Adrenal gland (tissue), 19 donors: ENCODE results near the gene RPA4. TPM values are rescaled to one million over a fixed set of nuclear protein-coding genes. Genes with fewer than 3 reads are reported as not detected.

Experiments
- DNase-seq, 7 donors: peaks; one replicate each; pipeline ENCODE4 v3.0.0-alpha.2; 2019 to 2020
- H3K27ac ChIP-seq, 5 donors: fragments of 200-600 bp; sonication (generic) in 4 of 5; 1 replicate in 3 of 5; 2 replicates in 2 of 5; pipeline versions ENCODE4 v1.5.1 to v1.8.0; 2016 to 2020; ENCODE audit warnings: mild to moderate bottlenecking in 1 of 5
- H3K27me3 ChIP-seq: fragments of 200-600 bp; 2 replicates; pipeline ENCODE4 v1.8.0; 2021
- H3K36me3 ChIP-seq, 2 donors: fragments of 200-600 bp; replicated peaks in 1 of 2; 1 replicate in 1 of 2; 2 replicates in 1 of 2; pipeline versions ENCODE4 v1.5.1 to v1.8.0; 2018 to 2022
- H3K4me1 ChIP-seq, 2 donors: fragments of 200-600 bp; replicated peaks in 1 of 2; 1 replicate in 1 of 2; 2 replicates in 1 of 2; pipeline versions ENCODE4 v1.5.1 to v1.8.0; 2018 to 2021
- H3K4me3 ChIP-seq, 4 donors: fragments of 200-600 bp; sonication (generic) in 3 of 4; one replicate each; pipeline ENCODE4 v1.5.1; 2016 to 2018
- H3K9me3 ChIP-seq, 3 donors: fragments of 200-600 bp; sonication (generic) in 1 of 3; replicated peaks in 1 of 3; 1 replicate in 2 of 3; 2 replicates in 1 of 3; pipeline versions ENCODE4 v1.5.1 to v1.8.0; 2016 to 2021
- POLR2A ChIP-seq, 2 donors: fragments of 450-650 bp; IDR thresholded peaks; one replicate each; pipeline ENCODE4 v1.6.1; 2017; ENCODE audit warnings: antibody characterized with exemption in 2 of 2, mild to moderate bottlenecking in 2 of 2, moderate library complexity in 1 of 2
- WGBS, 4 donors: extraction: QIAGEN DNeasy Blood & Tissue Kit in 2 of 4; methylation state at CpG; one replicate each; pipeline versions ENCODE4 v1.1.5 to v1.1.7; 2013 to 2017; 5-methylcytosine and 5-hydroxymethylcytosine counted together
- intact Hi-C, 2 donors: fragments of 100-400 bp; cut with DNase I; formaldehyde crosslinking; loops; one replicate each; pipeline versions ENCODE4 v1.14.1 to v1.15.0; 2022 to 2023
- long read RNA-seq, 10 donors: library from polyadenylated mRNA in 3 of 10; unstranded in 2 of 10; stranded (forward) in 1 of 10; transcript quantifications; one replicate each; pipeline ENCODE4 v2.0.0 and lab custom pipeline, GENCODE V29; 2021 to 2026
- polyA plus RNA-seq, 3 donors: library from polyadenylated mRNA; stranded (reverse); fragments of 200-250 nt in 2 of 3; fragments of 350-450 nt in 1 of 3; fragmentation: Illumina TruSeq in 1 of 3; extraction: RNeasy Lipid Tissue Mini Kit (QIAGEN cat#74804) in 1 of 3; gene quantifications; one replicate each; pipeline ENCODE4 v1.2.3, GENCODE V29; 2013 to 2014
- total RNA-seq, 9 donors: library from RNA; depleted of rRNA in 4 of 9; stranded (reverse); fragments of >200 nt in 4 of 9; fragments of 120-200 nt in 1 of 9; fragmentation: NEBNext Ultra II Directional in 1 of 9; extraction: Animal tissue kit (Norgen Biotek cat#: 25700) in 1 of 9; gene quantifications; one replicate each; pipeline versions ENCODE4 v1.1.0 to v1.2.4, GENCODE V29; 2013 to 2023
- TF ChIP-seq, protein P1 (sequence below), 6 experiments: fragments of 450-650 bp in 4 of 6; fragments of 200-600 bp in 2 of 6; sonication (generic) in 1 of 6; IDR thresholded peaks; 1 replicate in 5 of 6; 2 replicates in 1 of 6; pipeline versions ENCODE4 v1.5.1 to v1.8.0; 2016 to 2021; ENCODE audit warnings: antibody characterized with exemption in 6 of 6, mild to moderate bottlenecking in 2 of 6, moderate library complexity in 1 of 6
- donor health status: healthy with polysubstance abuse.
- donor health status: Bipolar disorder and iron deficiency.
- donor health status: DM: yes; HTN: yes; CAD: no.
- donor health status: DM: no; HTN: no; CAD: no.
- donor health status: DM: no; HTN: no; CAD: no.
- donor health status: DM: yes; HTN: yes; CAD: no.

RPA4 gene, protein sequence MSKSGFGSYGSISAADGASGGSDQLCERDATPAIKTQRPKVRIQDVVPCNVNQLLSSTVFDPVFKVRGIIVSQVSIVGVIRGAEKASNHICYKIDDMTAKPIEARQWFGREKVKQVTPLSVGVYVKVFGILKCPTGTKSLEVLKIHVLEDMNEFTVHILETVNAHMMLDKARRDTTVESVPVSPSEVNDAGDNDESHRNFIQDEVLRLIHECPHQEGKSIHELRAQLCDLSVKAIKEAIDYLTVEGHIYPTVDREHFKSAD
- 1 to 10 TPM in 3 of 9 donors, under 1 TPM in 4, not detected in 2; 0.19 to 2.0 (median 0.53) TPM for total RNA-seq
- polyA plus RNA-seq: under 1 TPM in 2 of 3 donors, not detected in 1; 0.07 to 0.32 TPM
- long read RNA-seq, donor 1: 0 reads
- long read RNA-seq, donor 2, partial matches to known transcripts: 0 of 1 reads
- long read RNA-seq, donor 2, other reads (novel, unspliced or antisense): 0 of 1 reads
- long read RNA-seq, donor 3: 0 reads
- long read RNA-seq, donor 4: 0 reads
- long read RNA-seq, donor 5: 0 reads
- long read RNA-seq, donor 6: 0 reads
- long read RNA-seq, donor 7: 0 reads
- long read RNA-seq, donor 8: 0 reads
- long read RNA-seq, donor 9, partial matches to known transcripts: 0 of 1 reads
- long read RNA-seq, donor 9, other reads (novel, unspliced or antisense): 0 of 1 reads
- long read RNA-seq, donor 10, partial matches to known transcripts: 0 of 1 reads
- long read RNA-seq, donor 10, other reads (novel, unspliced or antisense): 0 of 1 reads

- H3K4me3 ChIP-seq: no peak within 1 kb of the TSS
- intact Hi-C loops: no loop called here
- H3K9me3 ChIP-seq: no peaks in the 10 kb centered on the region
- 88 to 99% (median 94%) methylated on average over 7 to 10 of the region's 10 CpGs for WGBS, 4 donors
- no peak for DNase-seq
- TF ChIP-seq, protein P1, sequence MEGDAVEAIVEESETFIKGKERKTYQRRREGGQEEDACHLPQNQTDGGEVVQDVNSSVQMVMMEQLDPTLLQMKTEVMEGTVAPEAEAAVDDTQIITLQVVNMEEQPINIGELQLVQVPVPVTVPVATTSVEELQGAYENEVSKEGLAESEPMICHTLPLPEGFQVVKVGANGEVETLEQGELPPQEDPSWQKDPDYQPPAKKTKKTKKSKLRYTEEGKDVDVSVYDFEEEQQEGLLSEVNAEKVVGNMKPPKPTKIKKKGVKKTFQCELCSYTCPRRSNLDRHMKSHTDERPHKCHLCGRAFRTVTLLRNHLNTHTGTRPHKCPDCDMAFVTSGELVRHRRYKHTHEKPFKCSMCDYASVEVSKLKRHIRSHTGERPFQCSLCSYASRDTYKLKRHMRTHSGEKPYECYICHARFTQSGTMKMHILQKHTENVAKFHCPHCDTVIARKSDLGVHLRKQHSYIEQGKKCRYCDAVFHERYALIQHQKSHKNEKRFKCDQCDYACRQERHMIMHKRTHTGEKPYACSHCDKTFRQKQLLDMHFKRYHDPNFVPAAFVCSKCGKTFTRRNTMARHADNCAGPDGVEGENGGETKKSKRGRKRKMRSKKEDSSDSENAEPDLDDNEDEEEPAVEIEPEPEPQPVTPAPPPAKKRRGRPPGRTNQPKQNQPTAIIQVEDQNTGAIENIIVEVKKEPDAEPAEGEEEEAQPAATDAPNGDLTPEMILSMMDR (IDR thresholded peaks at IDR 0.05): no peak
- no peak for TF ChIP-seq POLR2A (IDR thresholded peaks at IDR 0.05)
- H3K4me1 ChIP-seq: no peaks in the 10 kb centered on the region
- H3K36me3 ChIP-seq: no peaks in the 10 kb centered on the region
- no peaks in the 10 kb centered on the region for H3K27me3 ChIP-seq
- no peak within 1 kb of the TSS for H3K27ac ChIP-seq
Observed at GRCh38 chrX:96883608-96884007, at the start of gene RPA4. TSS of gene RPA4 (plus strand) at chrX:96883908. CDS start at chrX:96884311, 403 bp downstream.

GRCh38 chrX:96834137-96834536 is 49.6 kb upstream of the RPA4 start:
- H3K4me3 ChIP-seq: no peak overlapping the region

GRCh38 chrX:96835660-96836289 is 47.9 kb upstream of the RPA4 start:
- intact Hi-C loops: no loop called here
- no peaks in the 10 kb centered on the region for H3K9me3 ChIP-seq
- no peak overlapping the region for H3K4me3 ChIP-seq
- H3K4me1 ChIP-seq: no peaks in the 10 kb centered on the region
- DNase-seq: no peak
- H3K36me3 ChIP-seq: no peaks in the 10 kb centered on the region
- H3K27me3 ChIP-seq: no peaks in the 10 kb centered on the region
- 67 to 91% (median 80%) methylated on average over 3 to 5 of the region's 5 CpGs for WGBS, 4 donors
- TF ChIP-seq, protein P1 (IDR thresholded peaks at IDR 0.05): no peak
- no peak for TF ChIP-seq POLR2A (IDR thresholded peaks at IDR 0.05)
- H3K27ac ChIP-seq: no peak overlapping the region

More at GRCh38 chrX:96834137-96834536, 49.6 kb upstream of the RPA4 start:
- Histone ChIP-seq H3K4me1 (no peaks in the 10 kb centered on the region), H3K27me3 (no peaks in the 10 kb centered on the region), H3K36me3 (no peaks in the 10 kb centered on the region), H3K27ac (no peak overlapping the region), H3K9me3 (no peaks in the 10 kb centered on the region)
- no peak for TF ChIP-seq POLR2A (IDR thresholded peaks at IDR 0.05)
- TF ChIP-seq, protein P1 (IDR thresholded peaks at IDR 0.05): no peak
- WGBS, 4 donors: 64 to 95% (median 75%) methylated on average over 1 of the region's 1 CpG
- no peak for DNase-seq
- intact Hi-C loops: no loop called here

DNA sequence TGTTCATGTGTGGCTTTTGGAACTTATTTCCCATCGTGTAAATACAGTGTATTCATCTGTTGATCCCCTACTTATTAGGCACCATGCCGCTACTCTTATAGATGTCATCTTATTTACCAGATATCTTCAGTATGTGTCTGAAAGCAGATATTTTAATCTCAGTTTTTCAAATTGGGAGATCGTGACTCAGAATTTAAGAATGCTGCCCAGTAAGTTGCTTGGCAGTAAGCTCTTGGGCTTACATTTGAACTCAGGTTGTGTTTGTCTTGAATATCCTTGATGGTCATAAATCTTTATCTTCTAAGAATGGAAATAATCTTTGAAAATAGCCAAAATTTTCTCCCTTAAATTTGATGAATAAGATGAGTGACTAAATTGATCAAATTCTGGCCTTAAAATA is 45.9 kb upstream of the RPA4 start:
- intact Hi-C loops: no loop called here
- H3K9me3 ChIP-seq: no peaks in the 10 kb centered on the region
- H3K27ac ChIP-seq: no peak overlapping the region
- no peak for DNase-seq
- H3K4me1 ChIP-seq: no peaks in the 10 kb centered on the region
- TF ChIP-seq, protein P1 (IDR thresholded peaks at IDR 0.05): no peak
- no peak for TF ChIP-seq POLR2A (IDR thresholded peaks at IDR 0.05)
- H3K27me3 ChIP-seq: no peaks in the 10 kb centered on the region
- no peak overlapping the region for H3K4me3 ChIP-seq
- 65 to 78% (median 77%) methylated on average over 3 of the region's 3 CpGs for WGBS, 4 donors
- no peaks in the 10 kb centered on the region for H3K36me3 ChIP-seq
